Loucy (cell line): ENCODE results near the gene AMBN.

ENCODE experiments used
- H2AFZ ChIP-seq: fragments of 200-600 bp; sonication (generic); 2 replicates; pipeline ENCODE4 v1.6.0; 2016; ENCODE audit warnings: antibody characterized with exemption, mild to moderate bottlenecking, low read length, moderate library complexity
- H3F3A ChIP-seq: fragments of 200-600 bp; 2 replicates; pipeline ENCODE4 v1.6.0; 2016; ENCODE audit warnings: antibody characterized with exemption, low read depth, mild to moderate bottlenecking
- H3K27me3 ChIP-seq: fragments of 200-600 bp; sonication (generic); 2 replicates; pipeline ENCODE4 v1.6.1; 2014; ENCODE audit warnings: low read length, mild to moderate bottlenecking; ENCODE audit not compliant: insufficient read depth, poor library complexity, severe bottlenecking
- H3K36me3 ChIP-seq: fragments of 200-600 bp; sonication (generic); 2 replicates; pipeline ENCODE4 v1.6.1; 2016; ENCODE audit warnings: low read length; ENCODE audit not compliant: insufficient read depth
- H3K4me1 ChIP-seq: fragments of 200-600 bp; sonication (generic); 2 replicates; pipeline ENCODE4 v1.5.1; 2014; ENCODE audit warnings: low read length, mild to moderate bottlenecking; ENCODE audit not compliant: insufficient read depth, poor library complexity, severe bottlenecking
- H3K4me2 ChIP-seq: fragments of 200-600 bp; sonication (generic); 2 replicates; pipeline ENCODE4 v1.6.0; 2014; ENCODE audit warnings: antibody characterized with exemption, low read length, low read depth, mild to moderate bottlenecking; ENCODE audit not compliant: poor library complexity, severe bottlenecking
- H3K4me3 ChIP-seq: fragments of 200-600 bp; sonication (generic); 2 replicates; pipeline ENCODE4 v1.5.1; 2014; ENCODE audit warnings: low read length, mild to moderate bottlenecking, mixed read lengths; ENCODE audit not compliant: poor library complexity, severe bottlenecking
- H3K79me2 ChIP-seq: fragments of 200-600 bp; sonication (generic); 2 replicates; pipeline ENCODE4 v1.6.1; 2014; ENCODE audit warnings: low read length; ENCODE audit not compliant: insufficient read depth
- H3K9ac ChIP-seq: fragments of 200-600 bp; sonication (generic); 2 replicates; pipeline ENCODE4 v1.6.0; 2014; ENCODE audit warnings: mild to moderate bottlenecking, low read depth, low read length, moderate library complexity; ENCODE audit not compliant: poor library complexity, severe bottlenecking
- H3K9me2 ChIP-seq: fragments of 200-600 bp; sonication (generic); replicated peaks from 2 replicates; pipeline ENCODE4 v1.6.1; 2016; ENCODE audit warnings: low read depth, low read length, mixed read lengths
- H3K9me3 ChIP-seq: fragments of 200-600 bp; sonication (generic); 2 replicates; pipeline ENCODE4 v1.6.1; 2014; ENCODE audit warnings: mild to moderate bottlenecking, antibody characterized with exemption, low read length, low read depth; ENCODE audit not compliant: insufficient read depth
- H4K20me1 ChIP-seq: fragments of 200-600 bp; sonication (generic); 2 replicates; pipeline ENCODE4 v1.6.0; 2014; ENCODE audit warnings: antibody characterized with exemption, low read length, mild to moderate bottlenecking; ENCODE audit not compliant: insufficient read depth, poor library complexity, severe bottlenecking
- CTCF ChIP-seq: fragments of 200-600 bp; sonication (generic); conservative IDR thresholded peaks from 2 replicates; pipeline ENCODE4 v1.5.1; 2014; ENCODE audit warnings: mild to moderate bottlenecking, antibody characterized with exemption, low read length
- EZH2phosphoT487 ChIP-seq: fragments of 200-600 bp; IDR thresholded peaks from 2 replicates; pipeline ENCODE4 v1.6.1; 2018; ENCODE audit warnings: antibody characterized with exemption, mild to moderate bottlenecking, moderate library complexity, borderline replicate concordance

The AMBN gene

GRCh38 chr4:70624226-70624793 lies 32.3 kb downstream of the AMBN start:
- Histone ChIP-seq H3K79me2 (no peaks in the 10 kb centered on the region), H3K9ac (no peak overlapping the region), H3F3A (no peaks in the 10 kb centered on the region; the same call in 1 of the 2 replicates), H3K36me3 (no peaks in the 10 kb centered on the region), H3K9me3 (no peaks in the 10 kb centered on the region), H3K9me2 (no peaks in the 10 kb centered on the region), H3K4me1 (peaks cover 18% of the 10 kb centered on the region), H4K20me1 (no peaks in the 10 kb centered on the region), H3K4me3 (no peak overlapping the region), H3K4me2 (peak overlapping the region; percentile 16), H2AFZ (peak overlapping the region; percentile 74; the same call in 1 of the 2 replicates), H3K27me3 (no peaks in the 10 kb centered on the region)
- TF ChIP-seq EZH2phosphoT487 (no peak), CTCF (no peak)

GRCh38 chr4:70627620-70628019 lies 35.6 kb downstream of the AMBN start:
- H3K9me3 ChIP-seq, result no peaks in the 10 kb centered on the region
- no peaks in the 10 kb centered on the region for H3K9me2 ChIP-seq
- H3K79me2 ChIP-seq, result no peaks in the 10 kb centered on the region
- TF ChIP-seq CTCF, result no peak
- no peak for TF ChIP-seq EZH2phosphoT487
- H3K9ac ChIP-seq, result no peak overlapping the region
- no peak overlapping the region for H3K4me2 ChIP-seq
- H4K20me1 ChIP-seq, result no peaks in the 10 kb centered on the region
- no peaks in the 10 kb centered on the region; the same call in 1 of the 2 replicates for H3F3A ChIP-seq
- H2AFZ ChIP-seq, result no peak overlapping the region
- H3K27me3 ChIP-seq, result no peaks in the 10 kb centered on the region
- H3K4me1 ChIP-seq, result peaks cover 19% of the 10 kb centered on the region
- no peaks in the 10 kb centered on the region for H3K36me3 ChIP-seq
- H3K4me3 ChIP-seq, result no peak overlapping the region

- Histone ChIP-seq H3K9ac (no peak within 1 kb of the TSS), H3K4me3 (no peak within 1 kb of the TSS), H3F3A (no peaks in the 10 kb centered on the region; the same call in 1 of the 2 replicates), H3K27me3 (no peaks in the 10 kb centered on the region), H2AFZ (no peak within 1 kb of the TSS), H3K36me3 (no peaks in the 10 kb centered on the region), H3K79me2 (no peaks in the 10 kb centered on the region), H3K4me1 (peaks cover 17% of the 10 kb centered on the region), H4K20me1 (no peaks in the 10 kb centered on the region), H3K4me2 (no peak within 1 kb of the TSS), H3K9me3 (no peaks in the 10 kb centered on the region), H3K9me2 (no peaks in the 10 kb centered on the region)
- TF ChIP-seq EZH2phosphoT487 (no peak), CTCF (no peak)
Observed at GRCh38 chr4:70628444-70628843, 36.4 kb downstream of the AMBN start, which contains the start of gene ENAM. Gene ENAM, plus strand, starts transcription at chr4:70628744. Its CDS starts 757 bp downstream, at chr4:70629501.
